Panc1 (cell line): ENCODE data around the gene IRGQ. TPM values are rescaled to one million over a fixed set of nuclear protein-coding genes. Genes with fewer than 3 reads are reported as not detected.

ENCODE experiments used
- ATAC-seq: fragments of 200-7000 bp; cut with Tn5 transposase; 2 replicates; pipeline ENCODE4 v1.9.1; 2020; ENCODE audit warnings: mild to moderate bottlenecking, moderate library complexity
- BruUV-seq: library from RNA; stranded (reverse); fragments of 400-500 nt; replicated peaks from 2 replicates; lab custom pipeline; 2021; lab: Mats Ljungman, UMichigan
- CTCF ChIA-PET: fragments of 300-600 bp; sonication (Branson Sonifier 250); formaldehyde crosslinking; loops from one replicate; lab custom pipeline; 2022; ENCODE audit warnings: antibody characterized with exemption; lab: Charles Lee
- POLR2A ChIA-PET: fragments of 300-600 bp; sonication (Branson Sonifier 250); formaldehyde crosslinking; loops from one replicate; lab custom pipeline; 2022; ENCODE audit warnings: antibody characterized with exemption; lab: Charles Lee
- DNase-seq: peaks from one replicate; pipeline ENCODE4 v3.0.0-alpha.2; 2010; ENCODE audit warnings: low read depth, low spot score
- H3K27ac ChIP-seq: 2 replicates; pipeline ENCODE4 v1.5.1; 2011; ENCODE audit warnings: mild to moderate bottlenecking, low read length, inconsistent platforms
- H3K27me3 ChIP-seq: fragments of 200-500 bp; sonication (Bioruptor generic); 2 replicates; pipeline ENCODE4 v1.6.0; 2014; ENCODE audit warnings: low read length, inconsistent platforms; ENCODE audit not compliant: control insufficient read depth, insufficient read depth
- H3K36me3 ChIP-seq: fragments of 200-500 bp; sonication (Bioruptor generic); 2 replicates; pipeline ENCODE4 v1.5.1; 2014; ENCODE audit warnings: inconsistent platforms, mild to moderate bottlenecking, low read length, moderate library complexity; ENCODE audit not compliant: control insufficient read depth, insufficient read depth
- H3K4me1 ChIP-seq: 2 replicates; pipeline ENCODE4 v1.5.1; 2011; ENCODE audit warnings: inconsistent platforms, mild to moderate bottlenecking, low read length, moderate library complexity; ENCODE audit not compliant: control insufficient read depth, insufficient read depth
- H3K4me3 ChIP-seq, 2 experiments: 2 replicates each; pipeline ENCODE4 v1.5.1; 2011 to 2012; ENCODE audit warnings: low read depth in 2 of 2, low read length in 2 of 2, mild to moderate bottlenecking in 2 of 2, inconsistent platforms in 1 of 2, moderate library complexity in 1 of 2
- H3K9me3 ChIP-seq: fragments of 200-500 bp; sonication (Bioruptor generic); 2 replicates; pipeline ENCODE4 v1.5.1; 2014; ENCODE audit warnings: low read depth, mild to moderate bottlenecking, inconsistent platforms, low read length, moderate library complexity; ENCODE audit not compliant: control insufficient read depth, insufficient read depth
- POLR2AphosphoS5 ChIP-seq: IDR thresholded peaks from 2 replicates; pipeline ENCODE4 v1.6.1; 2012; ENCODE audit warnings: mild to moderate bottlenecking, low read depth, low read length, moderate library complexity
- SIN3A ChIP-seq: IDR thresholded peaks from 2 replicates; pipeline ENCODE4 v1.6.1; 2012; ENCODE audit warnings: low read depth, mild to moderate bottlenecking, low read length, moderate library complexity, borderline replicate concordance; ENCODE audit not compliant: insufficient read depth
- TCF7L2 ChIP-seq: IDR thresholded peaks from 2 replicates; pipeline ENCODE4 v1.6.1; 2011; ENCODE audit warnings: mild to moderate bottlenecking, low read depth, low read length, inconsistent platforms
- in situ Hi-C: cut with HindIII; loops from 2 replicates; pipeline ENCODE4 v1.10.0; 2016; ENCODE audit warnings: low sequenced_read_pairs, low pct_unique_long_range_greater_than_20kb
- intact Hi-C: fragments of 100-400 bp; cut with micrococcal nuclease; formaldehyde crosslinking; loops from one replicate; pipeline ENCODE4 v1.10.0; 2022; ENCODE audit not compliant: unreplicated experiment
- total RNA-seq: library from RNA; stranded (reverse); gene quantifications from one replicate; pipeline ENCODE4 v1.2.1, GENCODE V29; 2021; ENCODE audit not compliant: unreplicated experiment
- TF ChIP-seq, protein P1 (sequence below): fragments of 450-650 bp; IDR thresholded peaks from 2 replicates; pipeline ENCODE4 v1.5.1; 2017; ENCODE audit warnings: mild to moderate bottlenecking
- TF ChIP-seq, protein P2 (sequence below), 2 experiments: IDR thresholded peaks; 2 replicates each; pipeline ENCODE4 v1.6.1; 2011 to 2012; ENCODE audit warnings: low read depth in 2 of 2, control low read depth in 1 of 2, low read length in 1 of 2, mild to moderate bottlenecking in 1 of 2, moderate library complexity in 1 of 2; ENCODE audit not compliant: insufficient read depth in 1 of 2

IRGQ gene
- total RNA-seq, 1 experiment from 2014 or later: 20.4 TPM

DNA sequence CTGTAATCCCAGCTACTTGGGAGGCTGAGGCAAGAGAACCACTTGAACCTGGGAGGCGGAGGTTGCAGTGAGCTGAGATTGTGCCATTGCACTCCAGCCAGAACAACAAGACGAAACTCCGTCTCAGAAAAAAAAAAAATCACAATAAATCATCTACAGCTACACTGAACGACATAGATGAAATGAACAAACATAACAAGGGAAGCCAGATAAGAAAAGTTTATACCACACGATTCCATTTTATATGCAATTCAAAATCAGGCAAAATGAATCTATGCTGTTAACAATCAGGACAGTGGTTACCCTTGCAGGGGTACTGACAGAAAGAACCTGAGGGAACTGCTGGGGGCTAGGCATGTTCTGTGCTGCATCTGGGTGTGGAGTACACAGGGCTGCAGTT is 26.3 kb downstream of the IRGQ start:
- no peak overlapping the region for H3K4me3 ChIP-seq
- DNase-seq (no peak), ATAC-seq (no peak)
- ChIA-PET POLR2A (no interaction called here), CTCF (no interaction called here)
- intact Hi-C loops (no loop called here), in situ Hi-C loops (no loop called here)
- TF ChIP-seq, protein P1, sequence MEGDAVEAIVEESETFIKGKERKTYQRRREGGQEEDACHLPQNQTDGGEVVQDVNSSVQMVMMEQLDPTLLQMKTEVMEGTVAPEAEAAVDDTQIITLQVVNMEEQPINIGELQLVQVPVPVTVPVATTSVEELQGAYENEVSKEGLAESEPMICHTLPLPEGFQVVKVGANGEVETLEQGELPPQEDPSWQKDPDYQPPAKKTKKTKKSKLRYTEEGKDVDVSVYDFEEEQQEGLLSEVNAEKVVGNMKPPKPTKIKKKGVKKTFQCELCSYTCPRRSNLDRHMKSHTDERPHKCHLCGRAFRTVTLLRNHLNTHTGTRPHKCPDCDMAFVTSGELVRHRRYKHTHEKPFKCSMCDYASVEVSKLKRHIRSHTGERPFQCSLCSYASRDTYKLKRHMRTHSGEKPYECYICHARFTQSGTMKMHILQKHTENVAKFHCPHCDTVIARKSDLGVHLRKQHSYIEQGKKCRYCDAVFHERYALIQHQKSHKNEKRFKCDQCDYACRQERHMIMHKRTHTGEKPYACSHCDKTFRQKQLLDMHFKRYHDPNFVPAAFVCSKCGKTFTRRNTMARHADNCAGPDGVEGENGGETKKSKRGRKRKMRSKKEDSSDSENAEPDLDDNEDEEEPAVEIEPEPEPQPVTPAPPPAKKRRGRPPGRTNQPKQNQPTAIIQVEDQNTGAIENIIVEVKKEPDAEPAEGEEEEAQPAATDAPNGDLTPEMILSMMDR: no peak
- no peak for TF ChIP-seq TCF7L2
- TF ChIP-seq, protein P2, sequence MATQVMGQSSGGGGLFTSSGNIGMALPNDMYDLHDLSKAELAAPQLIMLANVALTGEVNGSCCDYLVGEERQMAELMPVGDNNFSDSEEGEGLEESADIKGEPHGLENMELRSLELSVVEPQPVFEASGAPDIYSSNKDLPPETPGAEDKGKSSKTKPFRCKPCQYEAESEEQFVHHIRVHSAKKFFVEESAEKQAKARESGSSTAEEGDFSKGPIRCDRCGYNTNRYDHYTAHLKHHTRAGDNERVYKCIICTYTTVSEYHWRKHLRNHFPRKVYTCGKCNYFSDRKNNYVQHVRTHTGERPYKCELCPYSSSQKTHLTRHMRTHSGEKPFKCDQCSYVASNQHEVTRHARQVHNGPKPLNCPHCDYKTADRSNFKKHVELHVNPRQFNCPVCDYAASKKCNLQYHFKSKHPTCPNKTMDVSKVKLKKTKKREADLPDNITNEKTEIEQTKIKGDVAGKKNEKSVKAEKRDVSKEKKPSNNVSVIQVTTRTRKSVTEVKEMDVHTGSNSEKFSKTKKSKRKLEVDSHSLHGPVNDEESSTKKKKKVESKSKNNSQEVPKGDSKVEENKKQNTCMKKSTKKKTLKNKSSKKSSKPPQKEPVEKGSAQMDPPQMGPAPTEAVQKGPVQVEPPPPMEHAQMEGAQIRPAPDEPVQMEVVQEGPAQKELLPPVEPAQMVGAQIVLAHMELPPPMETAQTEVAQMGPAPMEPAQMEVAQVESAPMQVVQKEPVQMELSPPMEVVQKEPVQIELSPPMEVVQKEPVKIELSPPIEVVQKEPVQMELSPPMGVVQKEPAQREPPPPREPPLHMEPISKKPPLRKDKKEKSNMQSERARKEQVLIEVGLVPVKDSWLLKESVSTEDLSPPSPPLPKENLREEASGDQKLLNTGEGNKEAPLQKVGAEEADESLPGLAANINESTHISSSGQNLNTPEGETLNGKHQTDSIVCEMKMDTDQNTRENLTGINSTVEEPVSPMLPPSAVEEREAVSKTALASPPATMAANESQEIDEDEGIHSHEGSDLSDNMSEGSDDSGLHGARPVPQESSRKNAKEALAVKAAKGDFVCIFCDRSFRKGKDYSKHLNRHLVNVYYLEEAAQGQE (IDR thresholded peaks at IDR 0.05; ENCODE audit: insufficient read depth in 1 of 2, low read depth in 2 of 2, low read length in 1 of 2): no peak
- TF ChIP-seq SIN3A: no peak
- TF ChIP-seq POLR2AphosphoS5: no peak
- peaks cover 2% of the 10 kb centered on the region; the same call in 1 of the 2 replicates for H3K4me1 ChIP-seq
- no peak overlapping the region for H3K27ac ChIP-seq
- no peaks in the 10 kb centered on the region for H3K9me3 ChIP-seq
- H3K27me3 ChIP-seq: no peaks in the 10 kb centered on the region
- no TSS peak for BruUV-seq
- peaks cover under 1% of the 10 kb centered on the region; the same call in 1 of the 2 replicates for H3K36me3 ChIP-seq

DNA sequence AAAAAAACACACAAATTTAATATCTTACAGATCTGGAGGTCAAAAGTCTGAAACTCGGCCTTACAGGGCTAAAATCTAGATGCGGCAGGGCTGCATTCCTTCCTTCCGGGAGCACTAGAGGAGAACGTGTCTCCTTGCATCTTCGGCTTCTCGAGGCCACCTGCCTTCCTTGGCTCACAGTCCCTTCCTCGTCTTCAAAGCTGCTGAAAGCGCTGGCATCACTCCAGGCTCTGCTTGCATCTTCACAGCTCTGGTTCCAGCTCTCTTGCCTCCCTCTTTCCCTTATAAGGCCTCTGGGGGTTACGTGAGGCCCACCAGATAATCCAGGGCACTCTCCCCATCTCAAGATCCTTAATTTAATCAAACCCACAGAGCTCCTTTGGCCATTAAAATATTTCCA is 31.1 kb downstream of the IRGQ start:
- CTCF ChIA-PET: interaction anchor here (1.4 kb wide), 1 partner anchor 10 kb away, joined by 5 read pairs; no protein-coding TSS in a partner anchor
- ATAC-seq (no peak), DNase-seq (no peak)
- TF ChIP-seq, protein P2 (IDR thresholded peaks at IDR 0.05; ENCODE audit: insufficient read depth in 1 of 2, low read depth in 2 of 2, low read length in 1 of 2): no peak
- TF ChIP-seq SIN3A (no peak), TCF7L2 (no peak), POLR2AphosphoS5 (no peak)
- TF ChIP-seq, protein P1: no peak
- no peaks in the 10 kb centered on the region for H3K4me1 ChIP-seq
- no peaks in the 10 kb centered on the region for H3K9me3 ChIP-seq
- H3K4me3 ChIP-seq: no peak overlapping the region
- intact Hi-C loops: no loop called here
- no TSS peak for BruUV-seq
- in situ Hi-C loops: no loop called here
- H3K36me3 ChIP-seq: no peaks in the 10 kb centered on the region
- H3K27me3 ChIP-seq: no peaks in the 10 kb centered on the region
- no peak overlapping the region for H3K27ac ChIP-seq
- POLR2A ChIA-PET: no interaction called here
